Transverse colon (tissue), 4 donors: ENCODE measurements around the gene SEM1. TPM values are rescaled to one million over a fixed set of nuclear protein-coding genes. Genes with fewer than 3 reads are reported as not detected.
"Not testable (repeated sequence)": the region's sequence is repeated elsewhere in the genome, so short reads cannot be mapped to it uniquely, and the experiment has no call there.

ENCODE experiments used
- DNase-seq: peaks from one replicate; pipeline ENCODE4 v3.0.0-alpha.2; 2019
- H3K27ac ChIP-seq, 4 donors: fragments of 200-600 bp; sonication (generic); 2 replicates each; pipeline ENCODE4 v1.5.1; 2016 to 2018; ENCODE audit warnings: inconsistent platforms in 4 of 4
- H3K27me3 ChIP-seq: fragments of 200-600 bp; sonication (generic); 2 replicates; pipeline ENCODE4 v1.5.1; 2017; ENCODE audit warnings: inconsistent platforms
- H3K36me3 ChIP-seq, 4 donors: fragments of 200-600 bp; sonication (generic); 2 replicates each; pipeline ENCODE4 v1.5.1; 2017 to 2019; ENCODE audit warnings: inconsistent platforms in 4 of 4
- H3K4me1 ChIP-seq, 4 donors: fragments of 200-600 bp; sonication (generic); 2 replicates each; pipeline ENCODE4 v1.5.1; 2017 to 2020; ENCODE audit warnings: inconsistent platforms in 4 of 4
- H3K4me3 ChIP-seq, 4 donors: fragments of 200-600 bp; sonication (generic); 1 replicate in 1 of 4; 2 replicates in 3 of 4; pipeline versions ENCODE4 v1.5.1 to v1.6.1; 2017 to 2019; ENCODE audit warnings: inconsistent platforms in 4 of 4
- H3K9me3 ChIP-seq, 2 donors: fragments of 200-600 bp; sonication (generic); 2 replicates each; pipeline ENCODE4 v1.5.1; 2017 to 2019; ENCODE audit warnings: inconsistent platforms in 2 of 2
- CTCF ChIP-seq, 5 experiments: fragments of 200-600 bp in 3 of 5; fragments of 450-650 bp in 2 of 5; sonication (generic) in 3 of 5; IDR thresholded peaks; 1 replicate in 2 of 5; 2 replicates in 3 of 5; pipeline ENCODE4 v1.5.1; 2016 to 2017; ENCODE audit warnings: antibody characterized with exemption in 5 of 5, inconsistent platforms in 3 of 5, mild to moderate bottlenecking in 2 of 5, moderate library complexity in 1 of 5
- EP300 ChIP-seq: sonication (generic); formaldehyde crosslinking; IDR thresholded peaks from one replicate; pipeline ENCODE4 v1.6.1; 2017; ENCODE audit warnings: antibody characterized with exemption, low read depth
- POLR2A ChIP-seq: fragments of 450-650 bp; IDR thresholded peaks from one replicate; pipeline ENCODE4 v1.6.1; 2016; ENCODE audit warnings: antibody characterized with exemption, mild to moderate bottlenecking, moderate library complexity
- POLR2AphosphoS5 ChIP-seq, 3 donors: sonication (generic); formaldehyde crosslinking; IDR thresholded peaks; one replicate each; pipeline ENCODE4 v1.6.1; 2016; ENCODE audit warnings: antibody characterized with exemption in 3 of 3
- WGBS, 2 donors: methylation state at CpG; one replicate each; pipeline ENCODE4 v1.1.5; 2018; ENCODE audit warnings: low coverage in 1 of 2; 5-methylcytosine and 5-hydroxymethylcytosine counted together
- in situ Hi-C, 4 donors: fragments of 200-750 bp; cut with MboI; loops; one replicate each; pipeline versions ENCODE4 v1.15.0 to v1.15.1; 2017; ENCODE audit warnings: low sequenced_read_pairs in 3 of 4, low pct_ligation_motif_present in 1 of 4, low pct_unique_long_range_greater_than_20kb in 1 of 4
- intact Hi-C: fragments of 100-400 bp; cut with DNase I; formaldehyde crosslinking; loops from one replicate; pipeline ENCODE4 v1.15.1; 2023; ENCODE audit warnings: low total_unique reads
- total RNA-seq, 4 donors: library from RNA; depleted of rRNA; stranded (reverse); fragments of >200 nt; gene quantifications; one replicate each; pipeline ENCODE4 v1.1.0, GENCODE V29; 2016

Gene SEM1
- total RNA-seq, 4 donors from 2014 or later = 3.4 to 16.2 (median 15.6) TPM

GRCh38 chr7:96664793-96665192, 44.9 kb downstream of the SEM1 start:
- Histone ChIP-seq H3K27me3 (no peaks in the 10 kb centered on the region), H3K9me3 (no peaks in the 10 kb centered on the region), H3K4me1 (no peaks in the 10 kb centered on the region), H3K4me3 (no peak overlapping the region), H3K27ac (no peak overlapping the region), H3K36me3 (peaks cover 0 to 5% (median 0%) of the 10 kb centered on the region in 4 donors)
- no peak for TF ChIP-seq POLR2A
- no peak for TF ChIP-seq CTCF (IDR thresholded peaks at IDR 0.05)
- TF ChIP-seq EP300 = no peak
- no peak for TF ChIP-seq POLR2AphosphoS5 (IDR thresholded peaks at IDR 0.05)
- DNase-seq = no peak
- intact Hi-C loops = no loop called here
- in situ Hi-C loops = no loop called here
- WGBS, 2 donors = 70 to 86% methylated on average over 1 to 2 of the region's 2 CpGs

GRCh38 chr7:96663871-96664445, 45.7 kb downstream of the SEM1 start:
- 71 to 78% methylated on average over 3 of the region's 3 CpGs for WGBS, 2 donors
- DNase-seq = no peak
- peaks cover 0 to 5% (median 0%) of the 10 kb centered on the region in 4 donors for H3K36me3 ChIP-seq
- no peak overlapping the region for H3K27ac ChIP-seq
- intact Hi-C loops (no loop called here), in situ Hi-C loops (no loop called here)
- no peaks in the 10 kb centered on the region for H3K27me3 ChIP-seq
- H3K9me3 ChIP-seq = no peaks in the 10 kb centered on the region
- TF ChIP-seq EP300 = no peak
- TF ChIP-seq POLR2A = no peak
- TF ChIP-seq POLR2AphosphoS5 (IDR thresholded peaks at IDR 0.05) = no peak
- TF ChIP-seq CTCF (IDR thresholded peaks at IDR 0.05) = no peak
- H3K4me3 ChIP-seq = no peak overlapping the region
- H3K4me1 ChIP-seq = no peaks in the 10 kb centered on the region

GRCh38 chr7:96663457-96663856, 46.2 kb downstream of the SEM1 start:
- H3K27ac ChIP-seq = no peak overlapping the region
- no peak overlapping the region for H3K4me3 ChIP-seq
- no peaks in the 10 kb centered on the region for H3K27me3 ChIP-seq
- TF ChIP-seq CTCF (IDR thresholded peaks at IDR 0.05) (no peak), POLR2A (no peak)
- 88% methylated on average over 2 of the region's 2 CpGs; no CpG with 5 or more reads in 1 of the 2 donors for WGBS, 2 donors
- H3K4me1 ChIP-seq = no peaks in the 10 kb centered on the region
- in situ Hi-C loops (no loop called here), intact Hi-C loops (no loop called here)
- peaks cover 0 to under 1% (median 0%) of the 10 kb centered on the region in 4 donors for H3K36me3 ChIP-seq
- DNase-seq = no peak
- H3K9me3 ChIP-seq = no peaks in the 10 kb centered on the region

- H3K27ac ChIP-seq, in situ Hi-C loops, H3K27me3 ChIP-seq, intact Hi-C loops, H3K9me3 ChIP-seq, DNase-seq, H3K4me1 ChIP-seq, H3K4me3 ChIP-seq, H3K36me3 ChIP-seq: not testable (repeated sequence)
- 75 to 76% methylated on average over 3 of the region's 3 CpGs for WGBS, 2 donors
Measured at GRCh38 chr7:96662151-96662550, 47.5 kb downstream of the SEM1 start.

- in situ Hi-C loops = no loop called here
- 93% methylated on average over 2 of the region's 2 CpGs; no CpG with 5 or more reads in 1 of the 2 donors for WGBS, 2 donors
- intact Hi-C loops = no loop called here
Measured at GRCh38 chr7:96658022-96658412, 51.6 kb downstream of the SEM1 start.

More at GRCh38 chr7:96658022-96658412, 51.6 kb downstream of the SEM1 start:
- no peaks in the 10 kb centered on the region for H3K4me1 ChIP-seq
- no peaks in the 10 kb centered on the region for H3K9me3 ChIP-seq
- H3K4me3 ChIP-seq = no peak overlapping the region
- DNase-seq = no peak
- TF ChIP-seq POLR2A = no peak
- no peak for TF ChIP-seq POLR2AphosphoS5 (IDR thresholded peaks at IDR 0.05)
- no peak for TF ChIP-seq EP300
- no peak for TF ChIP-seq CTCF (IDR thresholded peaks at IDR 0.05)
- H3K27me3 ChIP-seq = no peaks in the 10 kb centered on the region
- no peak overlapping the region for H3K27ac ChIP-seq
- H3K36me3 ChIP-seq = no peaks in the 10 kb centered on the region
